Smooth muscle cell (in vitro differentiated cells): ENCODE results near the gene MAPKAP1. TPM values are rescaled to one million over a fixed set of nuclear protein-coding genes. Genes with fewer than 3 reads are reported as not detected.
A peak's percentile ranks its signal among the peaks of the same experiment; 100 is the strongest.

Experiments used
- DNase-seq: peaks from one replicate; lab custom pipeline; 2025; ENCODE audit not compliant: unreplicated experiment; lab: John Stamatoyannopoulos, UW
- H2AFZ ChIP-seq: fragments of 200-600 bp; sonication (generic); 2 replicates; pipeline ENCODE4 v1.6.0; 2016; ENCODE audit warnings: antibody characterized with exemption, low read depth, mild to moderate bottlenecking
- H3F3A ChIP-seq: fragments of 200-600 bp; sonication (generic); 2 replicates; pipeline ENCODE4 v1.6.0; 2017; ENCODE audit warnings: antibody characterized with exemption, low read depth
- H3K27ac ChIP-seq: fragments of 200-600 bp; sonication (generic); 2 replicates; pipeline ENCODE4 v1.5.1; 2016; ENCODE audit warnings: low read depth, mild to moderate bottlenecking
- H3K27me3 ChIP-seq: fragments of 200-600 bp; sonication (generic); 2 replicates; pipeline ENCODE4 v1.6.1; 2016; ENCODE audit warnings: low read depth, mild to moderate bottlenecking
- H3K36me3 ChIP-seq: fragments of 200-600 bp; sonication (generic); 2 replicates; pipeline ENCODE4 v1.5.1; 2016; ENCODE audit warnings: low read depth
- H3K4me1 ChIP-seq: fragments of 200-600 bp; sonication (generic); 2 replicates; pipeline ENCODE4 v1.5.1; 2016; ENCODE audit warnings: low read depth
- H3K4me2 ChIP-seq: fragments of 200-600 bp; sonication (generic); 2 replicates; pipeline ENCODE4 v1.6.0; 2016; ENCODE audit warnings: mild to moderate bottlenecking
- H3K4me3 ChIP-seq: fragments of 200-600 bp; sonication (generic); 2 replicates; pipeline ENCODE4 v1.5.1; 2016; ENCODE audit warnings: mild to moderate bottlenecking
- H3K79me2 ChIP-seq: fragments of 200-600 bp; sonication (generic); 2 replicates; pipeline ENCODE4 v1.6.0; 2016; ENCODE audit warnings: low read depth, mild to moderate bottlenecking
- H3K9ac ChIP-seq: fragments of 200-600 bp; sonication (generic); 2 replicates; pipeline ENCODE4 v1.6.0; 2016; ENCODE audit warnings: low read depth
- H3K9me3 ChIP-seq: fragments of 200-600 bp; sonication (generic); replicated peaks from 2 replicates; pipeline ENCODE4 v1.5.1; 2016; ENCODE audit warnings: low read depth
- H4K20me1 ChIP-seq: fragments of 200-600 bp; sonication (generic); 2 replicates; pipeline ENCODE4 v1.6.0; 2016; ENCODE audit warnings: low read depth
- CTCF ChIP-seq: fragments of 200-600 bp; sonication (generic); IDR thresholded peaks from 2 replicates; pipeline ENCODE4 v1.5.1; 2017; ENCODE audit warnings: borderline replicate concordance, mild to moderate bottlenecking, antibody characterized with exemption; ENCODE audit not compliant: insufficient read depth, poor library complexity, severe bottlenecking
- WGBS: methylation state at CpG from one replicate; pipeline ENCODE4 v1.1.7; 2016; ENCODE audit warnings: low lambda C conversion rate; 5-methylcytosine and 5-hydroxymethylcytosine counted together
- polyA plus RNA-seq: library from polyadenylated mRNA; unstranded; fragments of >200 nt; fragmentation: Nextera tagmentation; extraction: Ambion mirVana; gene quantifications from 2 replicates; pipeline ENCODE4 v1.2.1, GENCODE V29; 2016
- total RNA-seq: library from RNA; depleted of rRNA; stranded (reverse); fragments of >200 nt; gene quantifications from 2 replicates; pipeline ENCODE4 v1.2.3, GENCODE V29; 2014

The MAPKAP1 gene
- total and polyA plus RNA-seq, 2 experiments from 2014 or later = 50.1 to 74.5 TPM

- Histone ChIP-seq H3K79me2 (no peaks in the 10 kb centered on the region), H3K4me2 (no peak overlapping the region), H2AFZ (no peak overlapping the region), H3K4me3 (no peak overlapping the region), H3K27ac (no peak overlapping the region), H3K36me3 (no peaks in the 10 kb centered on the region), H3K27me3 (no peaks in the 10 kb centered on the region), H3K9me3 (no peaks in the 10 kb centered on the region), H3F3A (no peaks in the 10 kb centered on the region), H3K4me1 (peaks cover 4% of the 10 kb centered on the region), H3K9ac (no peak overlapping the region), H4K20me1 (no peaks in the 10 kb centered on the region)
- TF ChIP-seq CTCF = no peak
- no peak for DNase-seq
- WGBS = 100% methylated on average over 4 of the region's 4 CpGs
Measured at GRCh38 chr9:125544484-125544883, 162.5 kb downstream of the MAPKAP1 start.

DNA sequence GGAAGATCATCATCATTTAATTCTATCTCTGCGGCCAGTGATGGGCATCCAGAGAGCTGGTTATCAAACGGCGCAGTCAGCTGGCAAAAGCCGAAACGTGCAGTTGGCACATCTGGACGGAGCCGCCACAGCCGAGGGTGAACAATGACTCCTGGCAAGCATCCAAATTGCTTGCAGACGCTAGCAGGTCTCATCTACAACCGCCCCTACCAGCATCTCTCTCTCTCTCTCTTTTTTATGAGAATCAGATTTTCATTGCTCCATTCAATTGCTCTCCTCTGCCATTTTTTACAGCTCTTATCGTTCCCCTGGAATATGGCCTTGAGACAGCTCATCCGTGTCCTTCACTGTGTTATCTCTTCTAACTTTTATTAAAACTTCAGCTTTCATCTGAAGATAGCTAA is 165.2 kb downstream of the MAPKAP1 start:
- no peak overlapping the region for H3K4me3 ChIP-seq
- 74% methylated on average over 12 of the region's 12 CpGs for WGBS

GRCh38 chr9:125540497-125540896 is 166.5 kb downstream of the MAPKAP1 start:
- Histone ChIP-seq H3K27me3 (no peaks in the 10 kb centered on the region), H3K79me2 (no peaks in the 10 kb centered on the region), H3K36me3 (no peaks in the 10 kb centered on the region), H3K9ac (no peak overlapping the region), H3F3A (peaks cover 3% of the 10 kb centered on the region), H3K4me1 (no peaks in the 10 kb centered on the region), H3K4me2 (no peak overlapping the region), H3K9me3 (no peaks in the 10 kb centered on the region), H3K27ac (peak overlapping the region; percentile 86), H3K4me3 (no peak overlapping the region), H2AFZ (no peak overlapping the region), H4K20me1 (no peaks in the 10 kb centered on the region)
- DNase-seq = no peak
- TF ChIP-seq CTCF = no peak
- WGBS = 82% methylated on average over 3 of the region's 3 CpGs

More for the DNA sequence above, 165.2 kb downstream of the MAPKAP1 start:
- Histone ChIP-seq H3K36me3 (no peaks in the 10 kb centered on the region), H3K4me2 (no peak overlapping the region), H3F3A (no peaks in the 10 kb centered on the region), H3K4me1 (no peaks in the 10 kb centered on the region), H3K9ac (no peak overlapping the region), H3K27me3 (no peaks in the 10 kb centered on the region), H2AFZ (no peak overlapping the region), H4K20me1 (no peaks in the 10 kb centered on the region), H3K79me2 (no peaks in the 10 kb centered on the region), H3K27ac (no peak overlapping the region), H3K9me3 (no peaks in the 10 kb centered on the region)
- TF ChIP-seq CTCF = no peak
- DNase-seq = no peak

GRCh38 chr9:125538092-125538473 is 168.9 kb downstream of the MAPKAP1 start:
- WGBS = 3% methylated on average over 2 of the region's 2 CpGs
- Histone ChIP-seq H3K9me3 (no peaks in the 10 kb centered on the region), H3F3A (peaks cover 3% of the 10 kb centered on the region), H3K27me3 (no peaks in the 10 kb centered on the region), H3K79me2 (no peaks in the 10 kb centered on the region), H3K4me3 (peak overlapping the region; percentile 8), H3K4me1 (no peaks in the 10 kb centered on the region), H2AFZ (no peak overlapping the region), H3K9ac (peak overlapping the region; percentile 52), H4K20me1 (no peaks in the 10 kb centered on the region), H3K4me2 (peak overlapping the region; percentile 63), H3K27ac (peak overlapping the region; percentile 86), H3K36me3 (no peaks in the 10 kb centered on the region)
- no peak for TF ChIP-seq CTCF
- DNase-seq = no peak
